Natural killer cell (primary cell): ENCODE results near the gene ADGRV1. TPM values are rescaled to one million over a fixed set of nuclear protein-coding genes. Genes with fewer than 3 reads are reported as not detected.

Experiments
- ATAC-seq, 3 donors: fragments of 150-1000 bp in 2 of 3; fragments of 200-7000 bp in 1 of 3; cut with Tn5 transposase; 1 replicate in 1 of 3; 2 replicates in 2 of 3; pipeline ENCODE4 v1.10.0; 2021; ENCODE audit warnings: mild to moderate bottlenecking in 2 of 3, moderate library complexity in 2 of 3
- DNase-seq, 2 donors: peaks; one replicate each; pipeline versions ENCODE4 v3.0.0 to v3.0.0-alpha.2; 2013 to 2021; ENCODE audit warnings: mixed read lengths in 1 of 2
- H3K27ac ChIP-seq: one replicate; pipeline ENCODE4 v1.5.1; 2013; ENCODE audit warnings: mild to moderate bottlenecking, low read length
- H3K27me3 ChIP-seq: one replicate; pipeline ENCODE4 v1.6.1; 2013; ENCODE audit warnings: low read length; ENCODE audit not compliant: control insufficient read depth, insufficient read depth
- H3K36me3 ChIP-seq: one replicate; pipeline ENCODE4 v1.6.1; 2013; ENCODE audit warnings: low read length; ENCODE audit not compliant: control insufficient read depth, insufficient read depth
- H3K4me1 ChIP-seq: one replicate; pipeline ENCODE4 v1.6.1; 2013; ENCODE audit warnings: low read length; ENCODE audit not compliant: control insufficient read depth, insufficient read depth
- H3K4me3 ChIP-seq: one replicate; pipeline ENCODE4 v1.5.1; 2013; ENCODE audit warnings: low read length
- H3K9me3 ChIP-seq: one replicate; pipeline ENCODE4 v1.6.1; 2013; ENCODE audit warnings: low read length; ENCODE audit not compliant: control insufficient read depth, insufficient read depth
- H3K27ac Mint-ChIP-seq, 2 donors: one replicate each; pipeline ENCODE4 v1.8.0; 2022; ENCODE audit warnings: mild to moderate bottlenecking in 2 of 2, mixed read lengths in 2 of 2, moderate library complexity in 1 of 2
- H3K27me3 Mint-ChIP-seq, 2 donors: one replicate each; pipeline ENCODE4 v1.8.0; 2022; ENCODE audit warnings: low read depth in 2 of 2, mixed read lengths in 2 of 2
- H3K36me3 Mint-ChIP-seq: one replicate; pipeline ENCODE4 v1.8.0; 2022; ENCODE audit warnings: mixed read lengths
- H3K4me1 Mint-ChIP-seq, 2 donors: one replicate each; pipeline ENCODE4 v1.8.0; 2022; ENCODE audit warnings: mixed read lengths in 2 of 2
- H3K4me3 Mint-ChIP-seq: one replicate; pipeline ENCODE4 v1.8.0; 2022; ENCODE audit warnings: mild to moderate bottlenecking, moderate library complexity, mixed read lengths
- H3K9me3 Mint-ChIP-seq, 2 donors: one replicate each; pipeline ENCODE4 v1.8.0; 2022; ENCODE audit warnings: mixed read lengths in 2 of 2
- CTCF ChIP-seq: fragments of 200-600 bp; IDR thresholded peaks from one replicate; pipeline ENCODE4 v1.8.0; 2022; ENCODE audit warnings: antibody characterized with exemption
- WGBS: methylation state at CpG from one replicate; pipeline ENCODE4 v1.1.7; 2013; ENCODE audit warnings: missing lambda C conversion rate; ENCODE audit not compliant: insufficient coverage; 5-methylcytosine and 5-hydroxymethylcytosine counted together
- intact Hi-C: fragments of 100-400 bp; cut with micrococcal nuclease; formaldehyde crosslinking; loops from one replicate; pipeline ENCODE4 v1.14.2; 2022
- total RNA-seq, 4 donors: library from RNA; stranded (reverse); fragments of 120-200 nt in 1 of 4; gene quantifications; one replicate each; pipeline versions ENCODE4 v1.2.3 to v1.2.4, GENCODE V29; 2013 to 2022

ADGRV1 gene
- total RNA-seq, 3 donors from 2014 or later (not counting 1 experiment from before 2014, with no cell fraction given): 0.50 to 0.71 TPM; not detected in 1

- no peaks in the 10 kb centered on the region for H3K4me1 ChIP-seq
- DNase-seq: no peak
- no peaks in the 10 kb centered on the region for H3K9me3 Mint-ChIP-seq
- intact Hi-C loops: loop anchor here (10.0 kb wide), 2 partner anchors 135 to 215 kb away; no protein-coding TSS in a partner anchor
- H3K36me3 Mint-ChIP-seq: no peaks in the 10 kb centered on the region
- no peaks in the 10 kb centered on the region for H3K36me3 ChIP-seq
- peaks cover 6 to 41% of the 10 kb centered on the region in 2 donors for H3K27me3 Mint-ChIP-seq
- ATAC-seq: no peak
- no peaks in the 10 kb centered on the region for H3K4me1 Mint-ChIP-seq
- no peak overlapping the region for H3K4me3 ChIP-seq
- TF ChIP-seq CTCF: no peak
- H3K9me3 ChIP-seq: no peaks in the 10 kb centered on the region
- no peaks in the 10 kb centered on the region for H3K27me3 ChIP-seq
- WGBS: 94% methylated on average over 1 of the region's 2 CpGs
- no peak overlapping the region for H3K27ac Mint-ChIP-seq
- H3K4me3 Mint-ChIP-seq: no peak overlapping the region
- H3K27ac ChIP-seq: no peak overlapping the region
Observed at GRCh38 chr5:90949469-90950358, 391.1 kb downstream of the ADGRV1 start.

GRCh38 chr5:90955001-90955635 lies 396.5 kb downstream of the ADGRV1 start:
- no peak for DNase-seq
- WGBS: 84% methylated on average over 6 of the region's 6 CpGs
- Mint-ChIP-seq H3K4me3 (no peak overlapping the region), H3K27ac (no peak overlapping the region), H3K27me3 (peaks cover 11 to 15% of the 10 kb centered on the region in 2 donors), H3K9me3 (no peaks in the 10 kb centered on the region), H3K36me3 (no peaks in the 10 kb centered on the region), H3K4me1 (no peaks in the 10 kb centered on the region)
- no peak overlapping the region for H3K27ac ChIP-seq
- no peaks in the 10 kb centered on the region for H3K9me3 ChIP-seq
- TF ChIP-seq CTCF: no peak
- no peaks in the 10 kb centered on the region for H3K36me3 ChIP-seq
- H3K4me1 ChIP-seq: no peaks in the 10 kb centered on the region
- H3K4me3 ChIP-seq: no peak overlapping the region
- intact Hi-C loops: no loop called here
- no peak for ATAC-seq
- H3K27me3 ChIP-seq: peaks cover 1% of the 10 kb centered on the region

- Mint-ChIP-seq H3K27me3 (peaks cover 14 to 15% of the 10 kb centered on the region in 2 donors), H3K4me3 (no peak overlapping the region), H3K4me1 (no peaks in the 10 kb centered on the region), H3K36me3 (no peaks in the 10 kb centered on the region), H3K9me3 (no peaks in the 10 kb centered on the region), H3K27ac (no peak overlapping the region)
- H3K27ac ChIP-seq: no peak overlapping the region
- 45% methylated on average over 4 of the region's 4 CpGs for WGBS
- H3K36me3 ChIP-seq: no peaks in the 10 kb centered on the region
- H3K27me3 ChIP-seq: peaks cover 3% of the 10 kb centered on the region
- DNase-seq (no peak), ATAC-seq (no peak)
- H3K4me1 ChIP-seq: no peaks in the 10 kb centered on the region
- no peak overlapping the region for H3K4me3 ChIP-seq
- TF ChIP-seq CTCF: no peak
- no peaks in the 10 kb centered on the region for H3K9me3 ChIP-seq
- intact Hi-C loops: no loop called here
Observed at GRCh38 chr5:90956511-90957097, 398.0 kb downstream of the ADGRV1 start.
